HG03159 (cell line): ENCODE data around the gene DPYSL5.

Source experiments
- ATAC-seq: cut with Tn5 transposase; IDR thresholded peaks from one replicate; pipeline ENCODE4 v1.9.1; 2021; ENCODE audit warnings: mild to moderate bottlenecking, moderate library complexity; ENCODE audit not compliant: unreplicated experiment

The DPYSL5 gene

DNA sequence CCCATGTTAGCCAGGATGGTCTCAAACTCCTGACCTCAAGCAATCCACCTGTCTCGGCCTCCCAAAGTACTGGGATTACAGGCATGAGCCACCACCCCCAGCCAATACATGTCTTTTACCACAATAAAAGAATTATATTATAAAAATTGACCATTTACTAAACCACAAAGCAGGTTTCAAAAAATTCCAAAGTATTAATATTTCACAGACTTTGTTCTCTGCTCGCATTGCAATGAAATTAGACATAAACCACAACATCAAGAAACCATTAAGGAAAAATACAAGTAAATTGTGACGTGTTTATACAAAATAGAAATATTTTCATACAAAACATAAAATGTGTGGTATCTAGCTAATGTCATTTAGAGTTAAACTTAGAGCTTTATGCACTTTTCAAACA is 109.1 kb downstream of the DPYSL5 start:
- no peak for ATAC-seq

DNA sequence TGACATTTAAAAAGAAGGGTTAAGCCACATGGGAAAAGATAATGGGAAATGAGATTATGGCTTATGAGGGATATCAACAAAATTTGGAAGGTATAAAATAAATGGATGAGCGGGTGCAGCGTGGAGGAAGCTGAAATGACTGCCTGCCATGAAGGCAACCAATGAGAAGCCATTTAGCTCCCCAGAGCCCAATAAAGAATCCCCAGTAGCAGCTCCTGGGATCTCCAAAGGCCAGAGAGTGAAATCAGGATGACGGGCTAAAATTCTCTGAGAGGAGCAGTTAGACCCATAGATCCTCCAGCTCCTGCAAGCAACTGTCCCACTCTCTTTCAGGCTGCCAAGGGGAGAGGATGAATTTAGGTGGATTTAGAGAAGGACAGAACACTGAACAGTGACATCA is 109.6 kb downstream of the DPYSL5 start:
- ATAC-seq = no peak

DNA sequence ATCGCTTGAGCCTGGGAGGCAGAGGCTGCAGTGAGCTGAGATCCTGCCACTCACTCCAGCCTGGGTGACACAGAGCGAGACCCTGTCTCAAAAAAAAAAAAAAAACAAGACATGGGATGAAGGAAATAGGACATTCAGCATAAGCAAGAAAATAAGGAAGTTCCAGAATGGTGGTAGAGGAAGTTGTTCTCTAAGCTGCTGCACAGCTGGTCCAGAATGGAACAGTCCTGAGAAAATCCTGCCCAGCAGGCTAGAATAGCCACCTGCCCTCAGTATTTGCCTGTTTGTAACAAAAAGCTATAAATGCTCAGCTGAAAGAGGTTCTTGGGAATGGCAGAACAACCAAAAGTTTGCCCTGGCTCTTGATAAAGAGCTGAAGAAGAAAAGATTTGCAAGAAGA is 111.4 kb downstream of the DPYSL5 start:
- no peak for ATAC-seq

DNA sequence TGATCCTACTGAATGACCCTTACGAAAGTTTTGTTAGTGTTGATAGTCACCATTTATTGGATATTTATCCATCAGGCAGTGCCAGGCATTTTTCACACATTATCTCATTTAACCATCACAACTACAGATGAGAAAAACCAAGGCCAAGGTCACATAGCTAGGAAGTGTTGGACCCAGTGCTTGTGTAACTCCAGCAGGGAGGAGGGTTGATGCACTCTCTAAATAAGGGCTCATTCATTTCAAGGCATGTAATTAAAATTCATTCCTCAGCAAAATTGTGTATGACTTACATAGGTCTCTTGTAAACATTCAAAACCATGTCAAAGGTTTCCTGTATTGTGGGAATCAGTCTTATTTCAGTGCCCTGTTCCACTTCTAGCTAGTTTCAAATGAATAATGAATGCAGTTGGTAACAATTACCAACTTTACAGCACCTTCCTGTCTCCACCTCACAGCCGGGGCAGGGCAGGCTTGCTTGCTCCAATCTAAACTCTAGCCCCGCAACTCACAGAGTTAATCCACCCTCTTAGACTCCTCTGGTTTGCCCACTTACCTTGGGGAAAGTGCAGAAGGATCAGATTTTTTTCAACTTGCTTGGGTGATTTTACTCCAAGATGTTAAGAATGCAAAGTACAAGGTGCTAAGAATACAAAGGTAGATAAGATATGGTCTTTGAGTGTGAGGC is 116.7 kb downstream of the DPYSL5 start:
- no peak for ATAC-seq

DNA sequence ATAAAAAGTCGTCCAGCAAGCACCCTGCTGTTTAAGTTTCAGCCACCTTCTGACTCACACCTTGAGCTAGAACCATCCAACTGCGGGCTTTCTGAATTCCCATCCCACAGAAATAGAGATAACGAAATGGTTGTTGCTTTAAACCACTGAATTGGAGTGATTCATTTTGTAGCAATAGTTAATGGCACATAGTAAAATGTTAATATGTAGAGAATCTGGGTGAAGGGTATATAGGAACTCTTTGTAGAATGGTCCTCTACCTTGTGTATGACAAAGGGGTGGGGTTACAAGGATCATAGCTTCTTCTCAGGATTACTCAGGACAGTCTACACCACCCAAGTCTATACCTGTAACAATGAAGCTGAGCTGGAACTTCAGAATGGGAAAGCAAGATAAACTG is 120.1 kb downstream of the DPYSL5 start:
- ATAC-seq = no peak

DNA sequence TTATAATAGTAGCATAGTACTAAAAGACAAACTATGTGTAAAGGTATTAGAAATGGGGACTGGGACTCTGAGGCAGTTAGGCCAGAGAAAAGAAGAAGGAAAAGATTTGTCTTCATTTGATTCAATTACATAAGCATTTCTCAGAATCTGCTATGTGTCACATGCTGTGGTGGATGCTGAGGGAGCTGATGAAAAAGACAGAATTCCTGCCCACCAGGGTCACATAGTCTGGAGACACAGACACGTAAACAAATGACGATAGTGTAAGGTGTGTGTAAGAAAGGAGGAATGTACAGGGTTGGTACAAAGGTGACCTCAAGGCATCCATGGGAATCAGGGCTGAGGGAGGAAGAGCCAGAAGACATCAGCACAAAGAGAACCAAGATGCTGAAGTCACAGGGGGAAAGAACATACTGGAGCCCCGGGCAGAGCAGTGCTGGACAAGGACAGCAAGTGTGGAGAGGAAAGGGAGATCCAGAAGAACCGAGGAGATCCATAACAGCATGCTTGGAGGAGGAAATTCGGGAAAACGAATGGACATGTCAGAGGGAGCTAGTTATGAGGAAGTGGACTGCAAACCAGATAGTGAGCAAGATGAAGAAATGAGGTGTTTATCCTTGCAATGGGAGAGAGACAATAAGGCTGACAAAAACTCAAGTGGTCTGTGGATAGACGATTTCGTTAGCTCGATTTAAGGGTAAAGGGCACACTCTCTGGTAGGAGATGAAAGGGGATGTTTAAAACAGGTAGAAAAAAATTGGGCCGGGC is 121.3 kb downstream of the DPYSL5 start:
- no peak for ATAC-seq

DNA sequence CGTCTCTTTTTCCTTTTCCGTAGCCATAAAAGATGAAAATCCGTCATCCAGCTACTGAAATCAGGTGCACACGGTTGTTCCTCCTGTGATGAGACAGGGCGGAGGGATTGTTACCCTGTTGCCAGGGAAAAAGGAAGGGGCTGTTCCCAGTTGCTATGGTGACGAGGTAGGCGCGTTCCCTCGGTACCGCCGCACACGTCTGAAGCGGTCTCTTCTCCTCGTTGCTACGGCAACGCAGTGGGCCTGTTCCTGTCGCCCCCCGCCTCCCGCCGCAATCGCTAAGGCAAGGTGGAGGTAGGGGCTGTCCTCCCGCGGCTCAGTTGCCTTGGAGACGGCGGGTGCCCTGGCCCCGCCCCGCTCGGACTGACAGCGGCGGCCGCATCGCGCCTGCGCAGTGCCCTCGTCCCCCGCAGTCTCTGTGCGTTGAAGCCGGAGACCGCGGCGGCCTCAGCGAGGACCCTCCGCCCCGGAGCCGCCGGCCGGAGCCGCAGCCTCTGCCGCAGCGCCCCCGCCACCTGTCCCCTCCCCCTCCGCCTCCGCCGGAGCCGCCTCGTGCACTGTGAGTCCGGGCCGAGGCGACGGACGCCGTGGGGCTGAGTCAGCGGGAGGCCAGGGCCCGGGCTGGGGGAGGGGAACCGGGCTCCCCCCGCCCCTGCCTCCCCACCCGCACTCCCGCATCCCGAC is 122.5 kb downstream of the DPYSL5 start, which contains the start of gene MAPRE3:
Gene MAPRE3, plus strand, starts transcription at position 394 of the 684 bp plus-strand sequence. CDS start 51,582 bp downstream, outside the sequence.
- peak; percentile 73 for ATAC-seq

DNA sequence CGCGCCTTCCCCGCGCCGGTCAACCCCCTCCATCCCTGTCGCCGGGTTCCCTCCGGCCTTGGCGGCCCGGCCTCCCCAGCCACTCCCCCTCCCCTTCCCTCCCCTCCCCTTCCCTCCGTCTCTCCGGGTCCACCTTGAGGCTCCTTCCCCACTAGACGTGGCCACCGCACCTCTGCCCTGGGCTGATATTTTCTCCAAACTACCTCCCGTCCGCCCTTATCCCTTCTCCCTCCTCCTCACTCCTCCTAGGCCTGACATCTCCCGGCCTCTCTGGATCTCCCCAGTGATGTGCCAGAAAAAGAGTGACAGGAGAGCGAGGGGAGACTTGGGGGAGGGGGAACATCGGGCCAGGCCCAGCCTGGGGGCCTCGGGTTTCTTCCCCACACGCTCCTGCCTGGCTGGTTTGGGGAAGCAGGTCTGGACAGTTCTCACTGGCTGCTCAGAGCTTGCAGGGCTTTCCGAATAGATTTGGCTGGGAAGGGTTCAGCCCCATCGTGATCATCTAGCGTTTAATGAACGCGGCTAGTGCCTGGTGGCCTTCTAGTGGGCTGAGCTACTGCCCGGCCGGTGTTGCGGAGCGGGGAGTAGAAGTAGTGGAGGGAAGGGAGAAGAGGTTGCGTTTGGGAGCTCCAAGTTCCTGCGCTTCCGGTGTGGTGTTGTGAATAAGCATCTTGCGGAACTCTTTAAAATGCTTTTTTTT is 123.1 kb downstream of the DPYSL5 start:
- peak; percentile 17 for ATAC-seq

DNA sequence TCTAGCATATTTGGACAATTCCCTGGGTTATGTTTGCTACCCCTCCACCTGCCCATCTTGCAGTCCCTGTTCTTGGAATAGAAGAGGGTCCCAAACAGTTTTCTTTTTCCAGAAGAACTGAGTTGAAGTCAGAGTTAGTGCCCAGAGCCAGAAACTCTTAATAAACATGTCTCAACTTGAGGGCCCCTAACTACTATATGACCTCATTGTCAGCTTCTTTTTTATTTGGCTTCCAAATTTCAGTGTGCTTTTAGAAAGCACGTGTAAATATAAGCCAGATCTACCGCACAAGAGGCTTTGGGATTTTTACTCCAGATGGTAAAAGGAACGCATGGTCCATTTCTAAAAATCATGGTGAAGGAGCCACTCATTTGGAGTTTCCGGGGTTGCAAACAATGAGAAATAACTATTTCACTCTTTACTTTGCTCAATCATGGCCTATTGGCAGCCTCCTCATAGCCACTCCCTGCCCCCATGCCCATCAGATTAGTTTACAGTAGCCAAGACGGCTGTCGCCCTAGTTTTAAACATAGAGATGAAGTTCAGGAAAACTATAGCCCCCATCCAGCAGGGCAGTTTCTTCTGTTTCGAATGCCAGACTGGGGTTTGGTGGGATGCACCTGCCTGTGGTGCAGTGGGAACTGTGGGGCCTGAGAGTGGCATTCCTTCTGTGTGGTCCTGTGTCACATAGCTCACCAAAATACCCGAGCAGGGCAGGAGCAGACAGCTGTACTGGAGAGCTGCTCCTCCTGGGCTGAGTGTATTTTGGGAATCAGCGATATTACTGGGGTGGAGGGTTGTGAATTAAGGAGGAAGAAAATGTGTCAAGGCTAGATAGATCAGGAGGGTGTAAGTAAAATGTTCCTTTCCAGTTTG is 124.2 kb downstream of the DPYSL5 start:
- ATAC-seq = no peak

DNA sequence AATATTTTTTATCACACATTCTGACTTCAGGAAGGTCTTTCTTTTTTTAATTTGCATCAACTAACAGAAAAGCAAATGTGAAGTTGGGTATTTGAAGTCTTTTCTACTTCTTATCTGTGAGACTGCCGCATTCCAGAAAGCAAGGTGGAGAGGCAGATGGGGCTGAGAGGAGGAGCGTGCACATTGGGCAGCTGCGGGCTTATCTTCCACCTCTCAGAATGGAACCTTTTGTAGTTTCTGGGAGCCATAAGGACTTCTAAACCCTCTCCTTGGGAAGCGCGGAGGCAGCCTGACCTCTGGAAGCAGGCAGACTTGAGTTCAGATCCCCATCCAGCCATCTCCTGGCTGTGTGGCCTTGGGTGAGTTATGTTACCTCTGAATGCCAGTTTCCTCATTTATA is 126.4 kb downstream of the DPYSL5 start:
- no peak for ATAC-seq

DNA sequence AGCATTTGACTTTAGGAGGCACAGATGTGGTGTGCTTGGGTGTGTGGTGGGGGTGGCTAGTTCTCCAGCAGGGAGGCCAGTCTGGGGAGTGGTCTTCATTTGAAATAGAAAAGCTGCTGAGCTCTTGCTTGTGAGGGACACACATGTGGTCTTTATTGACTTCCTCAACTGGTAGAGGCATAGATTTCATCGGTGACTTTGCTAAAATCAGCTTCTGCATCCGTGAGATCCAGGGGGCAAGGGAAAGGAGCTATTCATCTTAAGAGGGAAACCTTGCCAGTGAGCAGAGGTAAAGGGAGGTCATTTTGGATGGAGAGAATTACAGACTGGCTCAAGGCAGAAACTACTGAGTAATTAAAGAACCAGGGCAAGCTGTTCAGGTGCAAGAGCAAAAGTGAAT is 127.2 kb downstream of the DPYSL5 start:
- no peak for ATAC-seq

DNA sequence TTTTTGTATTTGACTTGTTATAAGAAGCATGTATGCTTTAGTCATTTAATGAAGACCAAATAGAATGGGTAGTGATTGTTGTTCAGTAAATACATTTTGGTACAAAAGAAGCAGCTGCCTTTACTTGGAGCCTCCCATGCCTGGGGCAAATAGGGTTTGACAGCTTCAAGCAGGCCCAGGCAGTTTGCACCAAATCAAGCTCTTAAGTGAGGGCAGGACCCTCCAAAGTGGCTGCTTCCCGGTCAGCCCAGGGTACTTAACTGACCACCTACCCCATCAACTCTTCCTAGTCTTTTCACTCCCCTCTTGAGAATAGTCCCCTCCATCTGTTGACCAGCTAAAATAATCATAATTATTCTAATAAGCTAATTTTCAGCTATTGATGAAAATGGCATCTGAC is 127.7 kb downstream of the DPYSL5 start:
- ATAC-seq = no peak

DNA sequence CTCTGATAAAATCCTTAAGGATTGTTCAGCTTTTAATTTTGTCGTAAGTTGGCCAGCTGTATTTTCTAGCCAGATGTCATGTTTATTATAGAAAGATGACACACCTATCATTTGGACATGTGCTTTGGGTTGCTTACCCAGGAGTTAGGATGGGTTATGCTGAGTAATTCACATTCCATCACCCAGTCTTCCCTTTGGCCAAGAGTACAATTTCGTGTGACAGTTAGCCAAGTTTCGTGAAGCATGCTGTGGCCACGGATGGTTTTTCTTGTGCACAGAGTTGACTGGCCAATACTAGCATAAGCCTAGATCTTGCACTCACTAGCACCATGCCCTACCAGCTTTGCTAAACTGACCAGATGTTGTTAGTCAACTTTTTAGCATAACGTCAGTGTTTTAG is 128.3 kb downstream of the DPYSL5 start:
- no peak for ATAC-seq

DNA sequence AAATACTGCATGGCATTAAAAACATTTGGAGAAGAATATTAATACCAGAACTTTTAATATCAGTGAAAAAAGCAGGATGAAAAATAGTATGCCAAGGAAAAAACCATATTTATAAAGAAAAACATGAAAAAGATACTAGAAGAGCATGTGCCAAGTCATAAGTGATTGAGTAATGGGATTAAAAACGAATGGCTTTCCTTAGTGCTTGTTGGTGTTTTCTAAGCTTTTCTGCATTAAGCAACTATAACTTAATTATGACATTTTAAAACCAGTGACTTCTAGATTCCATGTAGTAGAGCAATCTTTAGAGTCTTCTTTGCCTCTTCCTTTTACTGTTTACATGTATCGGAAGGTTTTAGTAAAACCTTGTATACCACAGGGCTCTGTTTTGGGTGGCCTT is 129.1 kb downstream of the DPYSL5 start:
- no peak for ATAC-seq

DNA sequence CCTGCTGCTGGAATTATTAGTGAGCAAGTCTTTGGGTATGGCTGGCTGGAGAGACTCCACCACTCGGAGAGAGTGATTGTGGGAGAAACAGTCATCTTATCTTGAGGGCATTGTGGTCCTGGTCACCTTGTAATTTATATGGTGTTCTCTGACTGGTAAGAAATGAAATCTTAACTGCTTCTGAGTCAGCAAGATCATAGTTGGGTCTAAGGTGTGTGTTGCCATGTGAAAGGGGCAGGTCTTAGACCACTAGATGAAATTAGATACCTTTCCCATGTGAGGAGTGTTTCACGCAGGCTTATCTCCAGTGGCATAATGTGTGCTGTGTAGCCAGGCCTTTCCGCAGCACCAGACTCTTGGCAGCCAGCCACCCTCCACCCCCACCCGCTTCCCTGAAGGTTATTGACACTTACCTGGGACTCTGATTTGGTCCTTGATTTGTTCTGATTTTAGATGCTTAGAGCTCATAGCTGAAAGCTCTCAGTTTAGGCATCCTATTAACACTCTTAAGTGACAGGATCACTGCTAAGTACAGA is 130.2 kb downstream of the DPYSL5 start:
- no peak for ATAC-seq

DNA sequence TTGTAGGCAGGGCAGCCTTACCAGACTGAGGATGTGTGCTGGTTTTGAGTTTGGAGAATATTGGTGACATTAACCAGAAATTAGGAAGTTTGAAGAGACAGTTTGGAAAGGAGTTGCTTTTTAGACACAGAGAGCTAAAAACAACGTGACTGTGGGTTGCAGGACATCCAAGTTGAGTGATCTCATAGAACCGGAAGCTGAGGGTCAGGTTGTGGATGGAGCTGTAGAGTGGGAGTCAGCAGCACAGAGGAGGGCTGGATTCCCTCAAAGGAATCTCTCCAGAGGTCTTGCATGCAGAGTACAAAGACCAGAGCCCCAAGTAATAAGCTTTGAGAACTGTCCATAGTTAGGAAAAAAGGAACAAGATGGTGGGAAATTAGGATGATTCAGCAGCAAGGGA is 131.8 kb downstream of the DPYSL5 start:
- ATAC-seq = no peak

DNA sequence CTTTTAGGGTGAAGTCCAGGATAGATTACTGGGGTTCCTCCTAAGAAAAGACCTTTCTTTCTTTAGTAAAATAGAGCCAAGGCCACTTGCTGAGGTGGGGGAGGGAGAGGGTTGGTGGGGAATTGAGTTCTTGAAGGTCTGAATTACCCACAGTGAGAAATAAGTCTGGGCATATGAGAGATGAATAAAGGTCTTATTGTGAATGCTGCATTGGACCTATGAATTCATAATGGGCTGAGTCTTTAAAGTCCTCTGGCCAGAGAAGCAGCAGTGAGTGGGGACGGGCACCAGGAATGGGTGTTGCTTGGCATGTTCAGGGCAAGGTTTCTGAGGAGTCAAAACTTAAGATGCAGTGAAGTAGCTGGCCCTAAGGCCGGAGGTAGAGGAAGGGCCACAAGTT is 133.0 kb downstream of the DPYSL5 start:
- no peak for ATAC-seq

DNA sequence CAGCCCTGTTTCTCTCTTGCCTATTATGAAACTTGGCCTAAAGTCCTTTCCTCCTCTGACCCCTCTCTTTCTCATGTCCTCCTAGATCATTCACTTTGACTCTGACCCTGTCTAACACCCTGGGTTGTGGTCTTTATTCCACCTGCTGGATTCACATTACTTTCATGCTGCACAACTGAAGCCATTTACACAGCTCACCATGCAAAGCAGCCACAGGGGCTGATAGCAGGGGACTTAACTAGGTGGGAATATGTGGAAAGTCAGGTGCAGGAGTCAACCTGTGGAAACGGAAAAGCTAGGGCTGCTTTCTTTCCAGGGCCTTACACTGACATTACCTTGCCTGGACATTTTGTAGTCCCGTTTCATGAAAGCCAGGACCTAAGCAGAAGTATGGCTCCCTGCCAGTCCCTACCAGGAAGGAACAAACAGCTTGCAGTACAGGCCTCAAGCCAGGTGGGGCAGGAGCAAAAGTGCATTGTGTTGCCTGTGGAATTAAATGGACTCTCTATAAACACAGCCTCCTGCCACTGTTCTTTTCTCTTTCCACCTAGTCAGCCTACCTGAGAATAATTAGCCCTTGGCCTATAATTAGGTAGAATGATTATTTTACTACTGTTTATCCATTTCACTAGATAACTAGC is 134.3 kb downstream of the DPYSL5 start:
- ATAC-seq = no peak

DNA sequence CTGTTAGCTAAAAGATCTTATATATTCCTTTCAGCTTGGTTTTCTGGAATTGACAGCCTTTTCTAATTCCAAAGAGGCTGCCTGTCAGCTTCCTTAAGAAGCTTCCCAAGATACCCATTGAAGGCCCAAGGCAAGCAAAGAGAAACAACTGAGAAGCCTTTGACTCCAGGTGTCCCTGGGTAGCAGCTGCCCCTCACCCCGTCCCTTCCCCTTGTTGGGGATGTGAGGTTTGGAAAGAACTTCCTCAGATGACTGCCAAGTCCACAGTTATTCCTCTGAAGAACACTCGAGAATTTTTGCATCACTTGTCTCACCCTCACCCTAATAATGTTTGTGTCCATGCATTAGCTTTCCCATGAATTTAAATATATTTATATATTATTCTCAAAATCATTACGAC is 135.8 kb downstream of the DPYSL5 start:
- ATAC-seq = no peak

DNA sequence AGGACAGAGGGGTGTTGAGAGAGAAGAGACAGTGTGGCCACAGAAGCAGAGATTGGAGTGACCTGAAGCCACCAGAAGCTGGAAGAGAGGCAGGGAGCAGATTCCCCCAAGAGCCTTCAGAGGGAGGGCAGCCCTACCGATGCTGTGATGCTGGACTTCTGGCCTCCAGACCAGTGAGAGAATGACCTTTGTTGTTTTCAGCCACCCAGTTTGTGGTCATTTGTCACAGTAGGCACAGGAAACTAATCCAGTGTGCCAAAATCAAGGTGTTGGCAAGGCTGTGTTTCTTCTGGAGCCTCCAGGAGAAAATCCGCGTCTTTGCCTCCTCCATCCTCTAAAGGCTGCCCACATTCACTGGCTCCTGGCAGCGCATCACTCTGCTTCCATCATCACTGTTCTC is 137.9 kb downstream of the DPYSL5 start:
- no peak for ATAC-seq
